B cell (primary cell): ENCODE data around the gene LZTS2. TPM values are rescaled to one million over a fixed set of nuclear protein-coding genes. Genes with fewer than 3 reads are reported as not detected.

Experiments used
- polyA plus RNA-seq: library from polyadenylated mRNA; depleted of rRNA; stranded (reverse); fragments of >200 nt; gene quantifications from 2 replicates; pipeline ENCODE4 v1.2.3, GENCODE V29; 2012
- small RNA-seq: library from RNA; depleted of rRNA; stranded (forward); fragments of <200 nt; gene quantifications from one replicate; pipeline ENCODE3, GENCODE V24; 2012; ENCODE audit warnings: low replicate concordance, low read depth; ENCODE audit not compliant: insufficient read length
- total RNA-seq, 2 donors: library from RNA; stranded (reverse); fragments of 120-200 nt in 1 of 2; gene quantifications; 1 replicate in 1 of 2; 2 replicates in 1 of 2; pipeline versions ENCODE4 v1.2.3 to v1.2.4, GENCODE V29; 2013 to 2022

The LZTS2 gene
- total and polyA plus RNA-seq, 2 donors (not counting 1 experiment from before 2014, with no cell fraction given) = 23.2 to 36.9 TPM

Small RNA genes within 50 kb of the gene (small RNA-seq; reads per million reads assigned to genes)
- gene MIR608 = not detected

Other genes starting within 250 kb of the LZTS2 start
- 65.6 and 66.7 TPM in 2 replicates for gene SLF2, start 86.8 kb upstream of the LZTS2 start, total RNA-seq
- 11.8 and 21.5 TPM in 2 replicates for gene SLF2, start 86.8 kb upstream of the LZTS2 start, polyA plus RNA-seq
- 0.96 and 2.2 TPM in 2 replicates for gene SEMA4G, start 30.3 kb upstream of the LZTS2 start, total RNA-seq
- 0.75 and 0.84 TPM in 2 replicates for gene SEMA4G, start 30.3 kb upstream of the LZTS2 start, polyA plus RNA-seq
- gene MRPL43, start 12.3 kb upstream of the LZTS2 start, total RNA-seq = 56.2 and 57.8 TPM in 2 replicates
- gene MRPL43, start 12.3 kb upstream of the LZTS2 start, polyA plus RNA-seq = 80.4 and 99.4 TPM in 2 replicates
- gene TWNK, start 12.3 kb upstream of the LZTS2 start, total RNA-seq = 11.8 and 12.0 TPM in 2 replicates
- 3.6 and 7.2 TPM in 2 replicates for gene TWNK, start 12.3 kb upstream of the LZTS2 start, polyA plus RNA-seq
- gene PDZD7, start 31.3 kb downstream of the LZTS2 start, total RNA-seq = 0.69 and 0.85 TPM in 2 replicates
- 0.61 and 0.64 TPM in 2 replicates for gene PDZD7, start 31.3 kb downstream of the LZTS2 start, polyA plus RNA-seq
- gene SFXN3, start 31.4 kb downstream of the LZTS2 start, total RNA-seq = 38.0 and 44.2 TPM in 2 replicates
- gene SFXN3, start 31.4 kb downstream of the LZTS2 start, polyA plus RNA-seq = 26.3 and 51.7 TPM in 2 replicates
- 0.34 and 0.51 TPM in 2 replicates for gene KAZALD1, start 62.2 kb downstream of the LZTS2 start, total RNA-seq
- 0.37 TPM in 1 of 2 replicates, not detected in the other for gene KAZALD1, start 62.2 kb downstream of the LZTS2 start, polyA plus RNA-seq
- gene TLX1, start 131.5 kb downstream of the LZTS2 start, total RNA-seq = not detected in 2 replicates
- not detected in 2 replicates for gene TLX1, start 131.5 kb downstream of the LZTS2 start, polyA plus RNA-seq
- not detected in 2 replicates for gene LBX1, start 229.7 kb downstream of the LZTS2 start, total RNA-seq
- gene LBX1, start 229.7 kb downstream of the LZTS2 start, polyA plus RNA-seq = not detected in 2 replicates